HG03565 (cell line): Measurements from ENCODE around the gene ATP7B.
"Not testable (repeated sequence)": the region's sequence is repeated elsewhere in the genome, so short reads cannot be mapped to it uniquely, and the experiment has no call there.

Experiments used
- ATAC-seq: cut with Tn5 transposase; IDR thresholded peaks from one replicate; pipeline ENCODE4 v1.9.1; 2021; ENCODE audit warnings: mild to moderate bottlenecking, moderate library complexity; ENCODE audit not compliant: unreplicated experiment

The ATP7B gene

DNA sequence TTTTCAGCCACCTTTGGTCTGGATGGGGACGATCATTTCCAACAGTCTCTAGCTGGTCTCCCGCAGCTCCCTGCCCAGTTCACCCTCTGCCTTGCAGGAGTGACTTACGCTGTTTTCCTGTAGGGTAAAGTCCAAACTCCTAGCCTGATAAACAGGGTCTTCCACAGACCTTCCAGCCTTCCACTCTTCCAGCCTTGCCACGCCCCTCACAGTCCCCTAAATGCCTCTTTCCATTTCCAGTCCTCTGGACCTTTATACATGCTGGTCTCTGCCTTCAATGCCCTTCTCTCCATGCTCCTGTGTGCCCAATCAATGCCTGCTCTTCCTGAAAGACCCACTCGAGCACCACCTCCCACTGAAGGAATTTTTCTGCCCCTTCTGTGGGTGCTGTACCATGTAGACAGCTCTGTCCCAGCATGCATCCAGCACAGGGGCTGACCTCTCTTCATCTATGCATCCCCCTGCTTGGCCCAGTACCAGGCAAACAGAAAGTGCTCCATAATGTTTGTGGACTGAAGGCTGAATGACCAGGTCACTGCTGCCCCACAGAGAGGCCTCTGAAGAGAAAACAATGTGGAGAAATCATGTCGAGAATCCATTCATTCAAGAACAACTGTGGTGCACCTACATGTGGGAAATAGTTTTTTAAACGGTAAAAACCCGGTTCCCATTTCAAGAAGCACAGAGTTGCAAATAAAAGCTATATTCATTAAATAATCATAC lies 4.6 kb downstream of the ATP7B start:
- ATAC-seq = no peak

DNA sequence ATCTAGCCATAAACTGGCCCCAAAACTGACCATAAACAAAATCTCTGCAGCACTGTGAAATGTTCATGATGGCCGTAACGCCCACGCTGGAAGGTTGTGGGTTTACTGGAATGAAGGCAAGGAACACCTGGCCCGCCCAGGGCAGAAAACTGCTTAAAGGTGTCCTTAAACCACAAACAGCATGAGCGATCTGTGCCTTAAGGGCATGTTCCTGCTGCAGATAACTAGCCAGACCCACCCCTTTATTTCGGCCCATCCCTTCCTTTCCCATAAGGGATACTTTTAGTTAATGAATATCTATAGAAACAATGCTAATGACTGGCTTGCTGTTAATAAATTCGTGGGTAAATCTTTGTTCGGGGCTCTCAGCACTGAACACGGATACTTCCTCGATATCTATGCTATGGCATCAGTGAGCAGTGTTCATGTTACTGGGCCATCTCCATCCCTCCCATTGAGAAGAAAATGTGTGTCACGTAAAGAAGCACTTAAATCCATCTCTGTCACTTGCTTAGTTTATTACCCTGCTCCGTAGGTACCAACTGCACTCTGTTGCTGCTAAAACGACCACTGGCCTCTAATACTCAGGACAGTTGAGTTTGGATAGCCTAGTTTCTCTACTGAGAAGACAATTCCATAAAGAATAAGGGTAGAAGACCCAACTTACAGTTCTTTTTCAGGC lies 5.3 kb downstream of the ATP7B start:
- ATAC-seq = no peak

DNA sequence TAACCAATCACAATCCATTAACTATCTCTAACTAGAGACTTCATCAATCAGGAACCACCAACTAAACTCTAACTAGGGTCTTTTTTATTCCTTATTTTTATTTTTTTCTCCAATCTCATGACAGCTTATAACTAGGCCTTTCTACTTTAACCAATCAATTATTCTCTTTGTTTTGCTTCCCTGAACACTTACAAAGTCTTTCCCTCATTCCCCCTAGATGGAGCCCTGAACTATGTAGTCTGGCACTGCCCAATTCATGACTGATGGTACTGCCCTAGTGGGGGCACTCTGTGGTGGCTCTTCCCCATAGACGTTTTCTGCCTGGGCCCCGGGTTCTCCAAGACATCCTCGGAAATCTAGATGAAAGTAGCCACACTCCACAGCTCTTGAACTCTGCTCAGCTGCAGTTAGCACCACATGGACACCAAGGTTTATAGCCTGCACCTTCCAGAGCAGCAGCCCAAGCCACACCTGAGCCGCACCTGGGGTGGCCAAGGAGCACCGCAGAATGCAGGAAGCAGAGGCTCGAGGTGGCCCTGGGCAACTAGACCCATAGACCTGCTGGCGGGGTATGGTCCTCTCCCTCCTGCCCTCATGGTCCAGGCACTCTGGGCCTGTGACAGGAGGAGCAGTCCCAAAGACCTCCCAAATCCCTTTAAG lies 6.6 kb downstream of the ATP7B start:
- no peak for ATAC-seq

DNA sequence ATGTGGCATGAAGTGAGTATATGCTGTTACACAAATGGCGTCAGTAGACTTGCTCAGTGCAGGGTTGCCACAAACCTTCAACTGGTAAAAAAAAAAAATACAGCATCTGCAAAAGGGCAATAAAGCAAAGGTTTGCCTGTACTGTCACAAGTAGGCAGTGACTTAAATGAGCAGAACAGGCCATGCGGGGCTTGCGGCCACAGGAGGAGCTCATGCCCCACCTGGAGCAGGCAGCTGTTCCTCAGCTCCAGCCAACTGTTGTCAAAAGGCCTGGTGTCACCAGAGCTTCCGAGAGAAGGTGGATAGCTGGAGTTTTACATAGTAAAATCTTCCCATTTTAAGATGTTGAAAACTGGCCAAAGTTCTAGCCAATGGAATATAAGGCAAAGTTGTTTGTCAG lies 7.7 kb downstream of the ATP7B start:
- ATAC-seq = no peak

DNA sequence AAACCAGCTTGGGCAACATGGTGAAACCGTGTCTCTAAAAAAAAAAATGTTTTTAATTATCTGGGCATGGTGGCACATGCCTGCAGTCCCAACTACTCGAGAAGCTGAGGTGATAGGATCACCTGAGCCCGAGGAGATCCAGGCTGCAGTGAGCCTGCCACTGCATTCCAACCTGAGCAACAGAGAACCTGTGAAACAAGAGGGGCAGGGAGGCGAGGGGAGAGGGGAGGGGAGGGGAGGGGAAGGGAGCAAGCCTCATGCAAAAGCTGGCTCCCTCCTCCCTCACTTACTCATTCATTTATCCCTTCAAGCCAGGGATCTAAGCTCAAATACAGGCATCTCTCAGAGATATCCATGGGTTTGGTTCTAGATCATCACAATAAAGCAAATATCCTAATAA lies 8.9 kb downstream of the ATP7B start:
- no peak for ATAC-seq

DNA sequence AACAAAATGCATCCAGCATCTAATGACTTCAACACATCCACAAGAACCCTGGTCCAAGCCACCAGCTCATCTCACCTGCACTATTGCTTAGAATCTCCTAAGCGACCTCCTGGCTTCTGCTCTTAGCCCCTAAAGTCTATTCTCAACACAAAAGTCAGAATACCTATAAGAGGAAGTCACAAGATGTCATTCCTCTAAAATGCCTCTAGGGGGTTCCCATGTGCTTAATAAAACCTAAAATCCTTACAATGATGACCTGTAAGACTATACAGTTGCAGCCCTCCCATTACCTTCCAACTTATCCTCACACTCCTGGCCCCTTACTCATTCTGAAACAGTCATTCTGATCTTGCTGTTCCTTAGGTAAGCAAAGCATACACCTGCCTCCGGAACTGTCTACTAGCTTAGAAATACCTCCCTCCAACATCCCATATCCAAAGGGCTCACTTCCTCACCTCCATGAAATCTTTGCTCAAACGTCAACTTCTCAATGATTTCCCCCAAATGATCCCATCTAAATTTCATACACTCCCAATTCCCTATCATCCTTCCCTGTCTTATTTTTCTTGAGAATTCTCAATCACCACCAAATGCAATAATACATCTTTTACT lies 10.0 kb downstream of the ATP7B start:
- ATAC-seq = peak; percentile 96

DNA sequence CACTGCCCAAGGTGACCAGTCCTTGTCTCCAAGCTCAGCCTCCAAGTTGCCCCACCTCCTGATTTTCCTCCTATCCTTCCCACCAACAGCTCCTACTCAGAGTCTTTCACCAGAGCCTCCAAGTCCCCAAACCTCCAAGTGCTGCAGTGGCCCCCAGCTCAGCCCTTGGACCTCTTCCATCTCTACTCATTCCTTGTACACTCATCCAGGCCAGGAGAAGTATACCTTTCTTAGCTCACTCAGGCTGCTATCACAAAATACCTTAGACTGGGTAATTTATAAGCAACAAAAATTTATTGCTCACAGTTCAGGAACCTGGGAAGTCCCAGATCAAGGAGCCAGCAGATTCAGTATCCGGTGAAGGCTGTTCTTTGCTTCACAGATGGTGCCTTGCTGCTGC lies 11.3 kb downstream of the ATP7B start:
- ATAC-seq = no peak

DNA sequence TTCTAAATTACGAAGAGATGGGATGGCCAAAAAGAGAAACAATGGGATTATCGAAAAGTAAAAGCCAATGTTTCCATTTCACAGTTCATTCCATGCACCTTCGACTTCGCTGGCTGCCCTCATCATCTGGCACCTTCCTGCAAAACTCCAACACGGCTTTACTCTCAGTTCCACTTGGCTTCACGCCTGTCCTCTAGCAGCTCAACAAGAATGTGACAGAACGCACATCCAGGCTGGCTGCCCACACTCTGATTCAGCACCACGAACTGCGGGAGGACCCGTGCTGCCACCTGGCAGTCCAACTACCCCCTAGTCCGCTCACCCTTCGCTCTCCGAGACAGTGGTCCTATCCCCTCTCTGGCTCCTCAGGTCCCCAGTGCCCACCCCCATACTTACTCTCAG lies 11.7 kb downstream of the ATP7B start:
- no peak for ATAC-seq

DNA sequence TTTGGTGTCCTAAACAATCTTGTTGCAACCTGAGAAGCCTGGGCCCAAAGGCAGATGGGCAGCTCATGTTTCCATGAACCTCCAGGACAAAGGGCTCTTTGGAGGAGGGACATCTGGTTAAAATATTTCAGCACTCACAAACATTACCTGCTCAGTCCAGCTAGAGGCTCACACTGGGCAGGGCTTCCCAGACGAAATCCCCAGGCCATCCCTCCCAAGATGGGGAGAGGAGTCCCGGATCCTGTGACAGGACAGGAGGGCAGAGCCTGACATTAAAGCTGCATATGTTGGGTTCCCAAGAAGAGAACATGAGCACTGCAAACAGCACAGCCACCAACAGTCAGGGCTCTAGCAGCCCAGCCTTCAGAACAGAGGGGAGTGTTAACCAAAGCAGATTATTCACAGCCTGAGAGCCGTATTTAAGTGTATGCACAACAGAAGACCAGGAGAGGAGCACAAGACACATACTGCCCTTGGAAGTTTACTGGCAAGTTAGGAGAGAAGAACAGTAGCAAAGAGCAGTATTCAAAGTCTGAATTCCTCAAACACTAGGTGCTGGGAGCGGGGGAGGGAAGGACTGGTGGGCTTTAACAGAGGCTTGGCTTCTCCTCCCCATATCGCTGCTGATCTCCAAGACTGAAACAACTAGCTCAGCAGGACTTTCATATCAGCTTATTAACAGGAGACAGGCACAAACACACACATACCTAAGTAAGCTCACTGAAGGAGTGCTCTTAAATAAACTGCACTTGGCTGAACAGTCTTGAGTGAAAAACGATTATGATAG lies 12.3 kb downstream of the ATP7B start:
- ATAC-seq = no peak

DNA sequence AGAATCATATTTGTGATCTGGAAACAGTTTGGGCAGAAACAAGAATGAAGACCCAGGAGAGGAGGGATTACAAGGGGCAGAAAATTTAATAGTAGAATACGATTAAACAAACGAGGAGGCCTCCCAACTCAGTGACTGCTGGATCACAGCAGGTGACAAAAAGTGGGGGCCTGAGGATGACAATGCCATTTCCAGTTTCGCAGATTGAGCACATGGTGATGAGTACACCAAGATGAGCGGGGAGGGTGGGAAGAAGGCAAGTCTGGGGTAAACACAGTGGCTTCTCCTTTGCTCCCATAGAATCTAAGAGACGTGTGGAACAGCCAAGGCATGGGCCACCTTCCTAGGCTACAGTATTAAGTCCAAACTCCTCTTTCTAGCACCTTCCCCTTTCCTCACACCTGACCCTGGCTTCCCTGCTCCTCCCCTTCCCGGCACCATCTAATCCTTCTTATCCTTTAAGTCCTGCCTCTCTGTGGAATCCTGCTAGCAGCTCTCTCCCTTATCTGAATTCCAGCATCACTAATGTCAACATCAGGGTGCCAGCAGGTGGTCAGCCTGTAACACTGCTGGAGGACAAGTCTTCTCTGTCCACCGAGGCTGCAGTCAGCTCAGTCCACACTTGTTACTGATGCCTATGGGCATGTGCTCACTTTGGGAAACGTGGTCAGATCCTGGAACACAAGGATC lies 13.5 kb downstream of the ATP7B start:
- ATAC-seq = no peak

DNA sequence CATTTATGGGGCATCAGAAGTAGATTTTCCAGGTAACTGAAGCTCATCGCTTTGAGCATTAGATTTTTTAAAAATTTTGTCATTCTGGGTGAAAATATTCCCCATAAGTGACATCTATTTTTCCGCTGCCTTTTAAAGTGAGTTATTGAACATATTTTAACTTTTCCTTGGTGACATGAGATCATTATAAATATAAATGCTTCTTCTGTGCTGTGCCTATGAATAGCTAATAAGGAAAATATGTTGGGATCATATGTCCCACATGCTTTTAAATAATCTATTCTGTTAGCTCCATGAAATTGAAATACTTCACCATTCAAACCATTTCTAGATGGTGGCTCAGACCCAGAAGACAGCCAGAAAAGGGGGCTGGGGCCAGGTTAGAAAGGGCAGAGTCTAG lies 14.1 kb downstream of the ATP7B start:
- ATAC-seq = no peak

DNA sequence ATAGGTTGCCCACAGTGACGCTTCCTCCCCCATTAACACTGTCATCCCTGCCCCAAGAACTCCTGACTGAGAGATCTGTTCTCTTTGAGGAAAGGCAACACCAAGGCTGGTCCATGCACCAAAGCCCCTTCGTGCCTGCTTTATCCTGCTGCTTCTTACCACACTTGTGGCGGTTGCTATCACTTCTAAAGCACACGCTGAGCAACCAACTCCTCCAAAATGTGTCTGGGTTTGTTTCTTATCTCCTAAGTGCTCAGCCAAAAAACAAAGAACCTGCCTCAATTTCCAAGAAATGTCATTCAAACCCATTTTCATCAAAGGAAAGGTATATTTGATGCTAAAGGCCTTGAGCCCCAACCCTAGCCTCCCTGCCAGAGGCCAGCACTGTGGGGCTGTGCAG lies 14.6 kb downstream of the ATP7B start:
- ATAC-seq = no peak

DNA sequence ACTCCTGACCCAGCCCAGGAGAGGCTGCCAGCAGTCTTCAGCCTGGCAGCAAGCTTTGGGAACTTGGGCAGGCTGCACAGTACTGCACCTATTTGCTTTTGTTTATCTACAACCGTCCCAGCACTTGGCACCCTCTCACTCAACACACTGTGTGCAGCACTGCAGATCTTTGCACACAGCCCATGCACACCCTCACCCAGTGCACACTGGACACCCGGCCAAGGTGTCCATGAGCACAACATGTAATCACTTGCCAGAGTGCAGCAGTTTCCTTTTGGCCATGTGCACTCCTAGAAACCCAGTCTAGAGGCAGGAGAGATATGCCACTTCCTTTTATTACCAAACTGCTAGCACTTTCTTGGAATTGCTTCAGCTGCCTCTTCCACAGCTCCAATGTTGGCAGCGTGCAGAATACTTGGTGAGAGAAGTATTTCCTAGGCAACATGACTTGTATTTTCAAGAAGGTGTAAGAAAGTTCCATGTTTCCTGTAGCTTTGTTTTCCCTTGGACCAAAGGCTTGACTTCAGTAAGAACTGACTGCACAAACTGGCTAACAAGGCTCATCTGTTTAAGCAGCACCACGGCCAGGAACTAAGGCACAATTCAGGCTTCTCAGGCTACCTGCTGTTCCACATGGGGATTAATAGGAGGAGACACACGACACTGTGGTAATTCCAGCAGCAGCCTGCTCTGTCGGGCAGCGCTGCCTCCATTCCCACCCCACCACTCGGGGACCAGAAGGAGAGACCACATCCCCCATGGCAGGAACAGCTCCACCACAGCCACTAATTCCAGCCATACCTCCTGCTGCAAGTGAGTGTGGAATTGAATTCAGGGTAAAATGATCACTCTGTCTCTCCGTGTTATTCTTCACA lies 15.3 kb downstream of the ATP7B start:
- no peak for ATAC-seq

DNA sequence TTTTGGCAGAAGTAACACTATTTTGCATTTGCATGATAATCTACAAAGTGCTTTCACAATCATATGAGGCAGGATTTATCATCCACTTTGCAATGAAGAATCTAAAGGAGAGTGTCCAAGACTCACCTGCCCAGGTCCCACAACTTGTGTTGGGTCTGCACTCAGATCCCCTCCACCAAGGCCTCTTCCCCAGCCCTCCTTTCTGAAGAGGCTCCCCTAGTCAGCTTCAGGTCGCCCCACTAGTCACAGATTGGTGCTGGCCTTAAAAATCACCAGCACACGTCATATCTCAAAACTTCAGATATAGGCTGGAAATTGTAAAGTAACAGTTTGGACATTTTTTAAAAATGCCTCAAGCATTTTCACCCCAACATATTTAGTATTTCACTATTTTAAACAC lies 17.5 kb downstream of the ATP7B start:
- ATAC-seq = no peak

DNA sequence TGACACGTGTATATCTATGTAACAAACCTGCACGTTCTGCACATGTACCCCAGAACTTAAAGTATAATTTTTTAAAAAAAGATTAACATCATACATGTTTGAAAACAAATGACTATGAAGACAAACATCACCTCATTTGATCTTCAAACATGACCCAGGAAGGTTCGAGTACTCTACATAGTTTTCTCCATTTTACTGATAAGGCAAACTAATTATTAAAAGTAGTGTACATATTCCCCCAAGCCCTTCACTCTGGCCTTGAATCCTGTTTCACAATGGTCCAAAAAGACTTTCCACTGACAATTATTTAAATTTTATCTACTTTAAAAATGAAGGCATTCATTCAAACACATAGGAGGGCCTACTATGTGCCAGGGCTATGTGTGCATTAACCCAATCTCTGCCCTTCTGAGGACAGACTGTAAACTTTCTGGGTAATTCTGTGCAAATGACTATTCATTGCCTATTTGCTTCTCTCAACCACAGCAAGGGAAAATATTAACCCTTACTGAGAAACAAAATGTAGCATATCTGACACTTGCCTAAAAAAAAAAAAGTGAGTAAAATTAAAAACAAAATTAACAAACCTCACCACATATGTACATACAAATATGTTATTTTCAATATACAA lies 22.1 kb downstream of the ATP7B start:
- ATAC-seq = no peak

DNA sequence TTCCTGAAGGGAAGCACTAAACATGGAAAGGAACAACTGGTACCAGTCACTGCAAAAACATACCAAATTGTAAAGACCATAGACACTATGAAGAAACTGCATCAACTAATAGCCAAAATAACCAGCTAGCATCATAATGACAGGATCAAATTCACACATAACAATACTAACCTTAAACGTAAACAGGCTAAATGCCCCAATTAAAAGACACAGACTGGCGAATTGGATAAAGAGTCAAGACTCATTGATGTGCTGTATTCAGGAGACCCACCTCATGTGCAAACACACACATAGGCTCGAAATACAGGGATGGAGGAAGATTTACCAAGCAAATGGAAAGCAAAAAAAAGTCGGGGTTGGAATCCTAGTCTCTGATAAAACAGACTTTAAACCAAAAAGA lies 26.3 kb downstream of the ATP7B start:
- not testable (repeated sequence) for ATAC-seq

DNA sequence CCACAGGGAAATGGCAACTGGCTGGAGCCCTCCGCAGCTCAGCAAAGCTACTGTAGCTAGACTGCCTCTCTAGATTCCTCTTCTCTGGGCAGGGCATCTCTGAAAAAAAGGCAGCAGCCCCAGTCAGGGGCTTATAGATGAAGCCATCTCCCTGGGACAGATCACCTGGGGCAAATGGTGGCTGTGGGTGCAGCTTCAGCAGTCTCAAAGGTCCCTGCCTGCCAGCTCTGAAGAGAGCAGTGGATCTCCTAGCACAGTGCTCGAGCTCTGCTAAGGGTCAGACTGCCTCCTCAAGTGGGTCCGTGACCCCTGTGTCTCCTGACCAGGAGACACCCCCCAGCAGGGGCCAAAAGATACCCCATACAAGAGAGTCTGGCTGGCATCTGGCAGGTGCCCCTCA lies 28.0 kb downstream of the ATP7B start:
- not testable (repeated sequence) for ATAC-seq

DNA sequence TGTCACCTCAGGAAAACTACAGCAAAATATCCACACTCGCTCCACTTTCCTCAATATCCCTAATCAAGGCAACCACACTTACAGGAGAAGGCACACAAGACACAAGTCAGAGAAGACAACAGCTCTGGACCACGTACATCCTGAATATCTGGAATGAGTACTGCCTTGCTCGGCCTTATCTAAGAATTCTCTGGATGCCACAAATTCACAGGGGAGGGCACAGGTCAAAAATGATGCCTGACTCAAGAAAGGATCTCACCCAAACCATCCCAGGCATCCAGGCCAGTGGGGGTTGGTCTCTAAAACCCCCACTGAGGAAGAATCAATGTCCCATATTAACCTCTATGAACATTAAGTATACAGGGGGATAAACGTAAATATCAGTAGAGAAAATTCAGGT lies 29.9 kb downstream of the ATP7B start:
- ATAC-seq = no peak

DNA sequence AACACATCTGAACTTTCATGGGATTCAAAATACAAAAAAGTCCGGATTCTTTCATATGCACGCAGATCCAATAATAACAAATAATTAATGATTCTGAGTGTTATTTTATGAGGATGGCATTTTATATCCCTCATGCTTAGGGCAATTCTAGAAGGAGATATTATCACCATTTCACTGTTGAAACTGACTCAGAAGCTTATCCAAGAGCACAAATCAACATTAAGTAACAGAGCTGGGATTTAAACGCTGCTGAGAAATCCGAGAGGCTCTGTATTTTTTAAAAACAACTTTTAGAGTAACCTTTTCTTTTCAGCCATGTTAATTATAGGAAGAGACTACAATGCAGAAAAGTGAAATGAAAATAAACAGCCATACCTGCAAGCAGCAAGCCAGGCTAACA lies 30.3 kb downstream of the ATP7B start:
- no peak for ATAC-seq
